ENCODE data around the gene ATP6AP1. TPM values are rescaled to one million over a fixed set of nuclear protein-coding genes. Genes with fewer than 3 reads are reported as not detected.

The ATP6AP1 gene
- total RNA-seq, 2 donors from 2014 or later, result 39.9 to 42.1 TPM

DNA sequence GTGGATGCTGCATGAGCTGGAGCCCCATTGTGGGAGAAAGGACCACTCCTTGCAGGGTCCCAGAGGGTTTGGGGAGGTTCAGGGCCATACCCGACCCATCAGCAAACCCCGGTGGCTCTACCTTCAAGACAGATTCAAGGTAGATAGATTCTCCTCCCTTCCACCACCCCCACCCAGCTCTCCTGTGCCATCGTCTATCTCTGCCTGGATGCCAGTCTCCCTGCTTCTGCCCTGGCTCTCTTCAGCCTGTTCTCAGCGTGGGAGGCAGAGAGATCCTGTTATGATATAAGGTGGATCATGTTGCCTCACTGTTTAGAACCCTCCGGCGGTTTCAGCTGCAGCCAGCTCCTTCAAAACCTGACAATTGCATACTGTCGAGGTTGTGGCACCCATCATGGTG, 45.2 kb downstream of the ATP6AP1 start:
- Mint-ChIP-seq H3K27ac (no peak overlapping the region), H3K4me1 (no peaks in the 10 kb centered on the region), H3K36me3 (ENCODE audit: low read depth) (peaks cover 32% of the 10 kb centered on the region), H3K27me3 (no peaks in the 10 kb centered on the region), H3K4me3 (no peak overlapping the region), H3K9me3 (no peaks in the 10 kb centered on the region)
- ATAC-seq (replicated peaks), result no peak

DNA sequence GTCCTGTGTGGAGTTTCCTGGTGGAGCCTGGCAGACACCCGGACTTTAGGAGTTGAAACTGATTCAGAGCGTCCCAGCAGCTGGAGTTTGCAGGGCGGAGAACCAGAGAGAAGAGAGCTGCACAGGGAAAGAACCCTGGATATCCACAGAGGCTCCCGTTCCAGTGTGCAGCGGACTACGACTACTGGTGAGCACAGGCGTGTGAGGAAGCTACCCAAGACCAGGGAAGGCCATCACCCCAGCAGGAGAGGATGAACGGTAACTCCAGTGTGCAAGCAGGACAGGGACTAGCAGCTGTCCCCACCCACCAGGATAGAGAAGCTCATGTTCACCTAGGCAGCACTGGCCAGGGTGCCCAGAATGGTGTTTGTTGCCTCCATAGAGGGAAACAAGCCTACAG, 48.3 kb downstream of the ATP6AP1 start:
- Mint-ChIP-seq H3K9me3 (no peaks in the 10 kb centered on the region), H3K4me3 (peak overlapping the region; percentile 86), H3K27ac (no peak overlapping the region), H3K4me1 (no peaks in the 10 kb centered on the region), H3K36me3 (ENCODE audit: low read depth) (peaks cover 19% of the 10 kb centered on the region), H3K27me3 (no peaks in the 10 kb centered on the region)
- no peak for ATAC-seq (replicated peaks)

DNA sequence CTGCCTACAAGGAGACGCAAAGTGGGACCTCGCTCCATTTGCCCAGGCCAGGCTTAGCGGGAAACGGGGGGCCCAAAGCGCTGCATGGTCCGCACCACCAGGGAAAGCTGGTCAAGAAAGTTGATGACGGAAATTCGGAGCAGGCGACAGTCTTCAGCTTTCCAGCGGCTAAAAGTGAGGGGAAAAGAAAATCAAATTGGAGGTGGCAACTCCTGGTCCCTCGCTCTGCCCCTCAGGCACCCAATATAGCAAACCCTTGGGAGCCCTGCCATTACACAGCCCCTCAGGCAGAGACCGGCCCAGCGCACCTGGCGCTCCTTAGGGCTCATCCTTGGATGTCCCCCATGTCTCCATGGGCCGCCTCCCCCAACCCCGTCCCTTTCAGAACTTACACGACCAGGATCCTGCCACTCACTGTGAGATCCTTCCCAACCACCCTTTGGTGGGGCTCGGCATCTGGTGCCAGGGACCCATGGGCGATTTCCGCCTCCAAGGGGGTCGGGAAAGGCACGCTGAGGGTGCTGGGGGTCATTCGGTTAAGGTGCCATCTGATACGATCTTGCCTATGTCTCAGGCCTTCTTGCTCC, 49.5 kb downstream of the ATP6AP1 start:
- Mint-ChIP-seq H3K27ac (no peak overlapping the region), H3K36me3 (ENCODE audit: low read depth) (peaks cover 17% of the 10 kb centered on the region), H3K27me3 (no peaks in the 10 kb centered on the region), H3K4me3 (peak overlapping the region; percentile 86), H3K9me3 (no peaks in the 10 kb centered on the region), H3K4me1 (peaks cover 5% of the 10 kb centered on the region)
- ATAC-seq (replicated peaks), result no peak

DNA sequence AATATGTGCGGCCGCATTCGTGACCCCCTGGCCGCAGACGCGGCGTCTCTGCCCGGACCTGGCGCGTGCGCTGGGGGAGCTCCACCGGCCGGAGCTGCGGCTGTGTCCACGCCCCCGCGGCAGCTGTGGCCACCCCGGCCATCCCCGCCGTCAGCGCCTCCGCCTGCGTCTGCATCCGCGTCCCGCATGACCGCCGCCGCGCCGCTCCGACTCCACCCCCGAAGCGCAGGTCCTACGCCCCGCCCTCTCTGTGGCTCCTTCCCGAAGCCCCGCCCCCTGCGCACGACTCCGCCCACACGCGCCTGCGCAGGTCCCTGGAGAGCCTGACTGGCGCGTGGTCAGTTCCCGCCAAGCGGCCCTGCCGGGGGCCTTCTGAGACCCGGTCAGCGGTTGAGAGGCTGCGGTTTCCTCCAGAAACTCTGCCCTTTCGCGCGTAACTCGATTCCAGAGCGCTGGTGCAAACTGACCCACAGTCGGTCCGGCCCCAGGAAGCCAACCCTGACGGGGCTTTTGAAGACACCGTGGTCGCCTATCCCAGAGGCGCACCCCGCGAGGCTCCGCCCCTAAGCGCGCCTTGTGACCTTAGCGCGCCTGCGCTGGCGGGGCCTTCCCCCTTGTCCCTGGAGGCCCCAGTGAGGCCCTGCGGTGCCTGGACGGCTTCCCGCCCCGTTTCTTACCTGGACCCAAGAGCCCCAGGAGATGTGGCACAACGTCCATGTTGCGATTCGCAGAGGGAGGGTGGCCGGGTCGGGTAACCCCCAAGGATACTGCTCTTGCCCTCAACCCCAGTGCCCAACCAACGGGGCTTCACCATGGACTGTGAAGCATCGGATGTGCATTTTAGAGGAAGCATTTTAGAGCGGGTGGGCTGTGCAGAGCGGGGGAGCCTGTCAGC, 50.5 kb downstream of the ATP6AP1 start, which contains the start of gene LAGE3:
Gene LAGE3, minus strand, starts transcription at position 554 of the 895 bp plus-strand sequence. Its CDS starts 366 bp downstream, at position 188.
- peaks cover 5% of the 10 kb centered on the region for H3K4me1 Mint-ChIP-seq
- H3K27me3 Mint-ChIP-seq, result no peaks in the 10 kb centered on the region
- H3K4me3 Mint-ChIP-seq, result peak within 1 kb of the TSS; percentile 86
- H3K27ac Mint-ChIP-seq, result peak within 1 kb of the TSS; percentile 89
- peak; percentile 96 for ATAC-seq (replicated peaks)
- H3K36me3 Mint-ChIP-seq (ENCODE audit: low read depth), result peaks cover 16% of the 10 kb centered on the region
- no peaks in the 10 kb centered on the region for H3K9me3 Mint-ChIP-seq

DNA sequence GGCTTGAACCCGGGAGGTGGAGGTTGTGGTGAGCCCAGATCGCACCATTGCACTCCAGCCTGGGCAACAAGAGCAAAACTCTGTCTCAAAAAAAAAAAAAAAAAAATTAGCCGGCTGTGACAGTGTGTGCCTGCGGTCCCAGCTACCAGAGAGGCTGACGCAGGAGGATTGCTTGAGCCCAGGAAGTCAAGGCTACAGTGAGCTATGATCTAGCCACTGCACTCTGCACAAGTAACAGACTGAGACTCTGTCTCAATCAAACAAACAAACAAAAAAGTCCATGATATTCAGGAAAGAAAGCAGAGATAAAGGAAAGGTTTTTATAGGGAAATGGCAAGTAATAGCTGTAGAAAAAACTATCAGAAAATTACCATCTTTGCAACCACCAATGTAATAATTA, 52.7 kb downstream of the ATP6AP1 start:
- Mint-ChIP-seq H3K4me1 (peaks cover 5% of the 10 kb centered on the region), H3K27ac (no peak overlapping the region), H3K4me3 (no peak overlapping the region), H3K36me3 (ENCODE audit: low read depth) (peaks cover 33% of the 10 kb centered on the region), H3K9me3 (no peaks in the 10 kb centered on the region), H3K27me3 (no peaks in the 10 kb centered on the region)
- ATAC-seq (replicated peaks), result no peak

DNA sequence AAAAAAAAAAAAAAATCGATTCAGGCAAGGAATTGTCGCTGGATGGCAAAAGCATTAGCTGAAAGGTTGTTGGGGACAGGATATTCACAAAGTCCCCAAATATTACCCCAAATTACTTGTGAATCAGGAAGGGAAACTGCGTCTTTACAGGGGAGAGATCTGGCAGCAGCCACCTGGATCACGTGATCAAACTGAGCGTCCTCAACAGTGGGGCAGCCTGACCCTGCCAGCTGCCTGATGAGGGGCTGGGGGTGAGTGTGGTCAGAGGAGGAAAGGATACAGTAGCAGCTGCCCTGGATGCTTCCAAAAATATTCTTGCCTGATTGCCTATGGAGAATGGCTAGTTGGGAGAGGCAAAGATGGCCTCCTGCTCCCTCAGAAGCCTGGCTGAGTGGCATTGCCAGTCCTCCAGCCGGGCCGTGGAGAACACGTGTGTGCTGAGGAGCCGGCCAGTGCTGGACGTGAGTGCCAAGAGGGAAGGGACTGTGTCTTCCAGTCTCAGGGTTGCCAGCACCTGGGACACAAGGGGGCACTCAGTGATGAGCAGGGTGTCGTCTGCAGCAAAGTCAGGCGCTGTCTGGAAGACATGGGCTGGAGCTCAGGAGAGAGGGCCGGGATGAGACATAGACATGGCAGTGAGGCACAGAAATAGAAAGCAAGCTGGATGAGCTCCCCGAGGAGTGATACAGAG, 53.6 kb downstream of the ATP6AP1 start:
- Mint-ChIP-seq H3K36me3 (ENCODE audit: low read depth) (peaks cover 25% of the 10 kb centered on the region), H3K27me3 (no peaks in the 10 kb centered on the region), H3K27ac (no peak overlapping the region), H3K4me3 (no peak overlapping the region), H3K4me1 (peaks cover 5% of the 10 kb centered on the region), H3K9me3 (no peaks in the 10 kb centered on the region)
- no peak for ATAC-seq (replicated peaks)

DNA sequence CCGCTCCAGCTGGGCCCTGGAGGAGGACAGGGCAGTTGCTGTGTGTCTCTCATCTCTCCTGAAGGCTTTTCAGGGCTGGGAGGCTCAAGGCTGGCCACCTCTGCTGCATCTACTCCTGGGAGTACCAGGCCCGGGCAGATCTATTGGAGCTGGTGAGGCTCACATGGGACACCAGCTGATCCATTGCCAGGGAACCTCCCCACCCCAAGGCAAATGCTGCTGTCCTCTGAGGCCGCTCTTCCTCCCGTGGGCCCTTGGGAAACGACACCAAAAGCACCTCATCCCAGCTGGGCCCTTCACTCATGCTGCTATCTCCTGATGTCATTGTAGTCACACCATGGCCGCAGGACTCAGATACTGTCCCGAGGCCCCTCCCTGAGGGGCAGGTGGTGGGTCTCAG, 54.3 kb downstream of the ATP6AP1 start:
- Mint-ChIP-seq H3K4me3 (no peak overlapping the region), H3K9me3 (no peaks in the 10 kb centered on the region), H3K4me1 (peaks cover 5% of the 10 kb centered on the region), H3K27ac (no peak overlapping the region), H3K27me3 (no peaks in the 10 kb centered on the region), H3K36me3 (ENCODE audit: low read depth) (peaks cover 29% of the 10 kb centered on the region)
- ATAC-seq (replicated peaks), result no peak

DNA sequence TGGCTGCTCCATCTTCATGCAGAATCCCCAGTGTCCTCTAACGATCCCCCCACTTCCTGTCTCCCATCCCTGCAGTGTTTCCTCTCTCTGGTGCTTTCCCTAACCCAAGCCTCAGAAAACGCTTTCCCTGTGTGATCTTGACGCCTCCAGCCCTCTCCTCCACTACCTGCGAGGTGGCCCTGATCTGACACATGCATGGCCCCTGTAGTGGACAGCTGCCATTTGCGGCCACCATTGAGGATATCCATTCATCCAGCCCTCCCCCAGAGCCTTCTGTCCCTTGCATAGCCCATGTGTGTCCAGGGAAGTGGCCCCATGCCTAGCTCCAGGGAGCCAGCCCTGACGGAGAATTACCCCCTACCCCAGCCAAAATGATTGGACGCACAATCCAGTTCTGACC, 54.8 kb downstream of the ATP6AP1 start:
- ATAC-seq (replicated peaks), result no peak
- Mint-ChIP-seq H3K4me3 (peak overlapping the region; percentile 33), H3K4me1 (peaks cover 8% of the 10 kb centered on the region), H3K27ac (no peak overlapping the region), H3K27me3 (no peaks in the 10 kb centered on the region), H3K36me3 (ENCODE audit: low read depth) (peaks cover 35% of the 10 kb centered on the region), H3K9me3 (no peaks in the 10 kb centered on the region)

DNA sequence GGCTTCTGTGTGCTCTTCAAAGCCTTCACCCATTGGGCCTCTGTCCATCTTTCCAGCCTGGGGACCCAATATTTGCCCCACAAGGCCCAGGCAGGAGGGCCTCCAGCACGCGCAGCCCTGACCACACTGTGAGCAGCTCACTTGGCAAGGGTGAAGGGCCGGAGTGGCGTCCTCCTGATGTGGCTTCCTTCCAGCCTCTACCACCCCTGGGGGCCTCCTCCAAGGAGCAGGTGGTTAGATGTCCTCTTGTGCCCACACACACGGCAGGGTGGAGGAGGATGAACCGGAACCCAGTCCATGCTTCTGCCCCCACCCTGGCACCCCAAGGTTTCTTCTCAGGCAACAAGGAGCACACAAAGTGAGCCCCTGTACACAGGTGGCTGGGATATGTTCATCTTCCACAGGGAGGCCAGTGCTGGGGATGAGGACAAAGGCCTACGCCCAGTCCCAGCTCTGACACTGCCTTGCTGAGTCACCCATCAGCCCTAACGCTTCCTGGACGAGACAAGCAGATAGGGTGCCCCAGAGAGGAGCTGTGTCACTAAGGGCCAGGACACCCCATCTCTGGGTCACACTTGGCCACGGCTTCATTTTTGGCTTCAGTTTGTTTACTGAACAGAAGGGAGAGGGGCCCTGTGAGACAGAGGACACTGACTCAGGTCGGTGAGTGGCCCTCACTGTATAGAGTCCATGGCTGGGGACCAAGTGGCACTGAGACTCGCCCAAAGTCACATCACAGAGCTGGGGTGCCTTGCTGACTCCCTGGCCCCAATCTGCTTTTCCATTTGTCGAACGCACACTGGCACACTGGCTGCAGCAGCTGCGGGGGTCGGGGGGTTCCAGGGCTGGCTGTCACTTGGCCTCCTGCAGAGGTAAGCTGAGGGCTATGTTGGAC, 56.0 kb downstream of the ATP6AP1 start:
- Mint-ChIP-seq H3K27ac (no peak overlapping the region), H3K4me3 (peak overlapping the region; percentile 66)
- ATAC-seq (replicated peaks), result peak; percentile 61

DNA sequence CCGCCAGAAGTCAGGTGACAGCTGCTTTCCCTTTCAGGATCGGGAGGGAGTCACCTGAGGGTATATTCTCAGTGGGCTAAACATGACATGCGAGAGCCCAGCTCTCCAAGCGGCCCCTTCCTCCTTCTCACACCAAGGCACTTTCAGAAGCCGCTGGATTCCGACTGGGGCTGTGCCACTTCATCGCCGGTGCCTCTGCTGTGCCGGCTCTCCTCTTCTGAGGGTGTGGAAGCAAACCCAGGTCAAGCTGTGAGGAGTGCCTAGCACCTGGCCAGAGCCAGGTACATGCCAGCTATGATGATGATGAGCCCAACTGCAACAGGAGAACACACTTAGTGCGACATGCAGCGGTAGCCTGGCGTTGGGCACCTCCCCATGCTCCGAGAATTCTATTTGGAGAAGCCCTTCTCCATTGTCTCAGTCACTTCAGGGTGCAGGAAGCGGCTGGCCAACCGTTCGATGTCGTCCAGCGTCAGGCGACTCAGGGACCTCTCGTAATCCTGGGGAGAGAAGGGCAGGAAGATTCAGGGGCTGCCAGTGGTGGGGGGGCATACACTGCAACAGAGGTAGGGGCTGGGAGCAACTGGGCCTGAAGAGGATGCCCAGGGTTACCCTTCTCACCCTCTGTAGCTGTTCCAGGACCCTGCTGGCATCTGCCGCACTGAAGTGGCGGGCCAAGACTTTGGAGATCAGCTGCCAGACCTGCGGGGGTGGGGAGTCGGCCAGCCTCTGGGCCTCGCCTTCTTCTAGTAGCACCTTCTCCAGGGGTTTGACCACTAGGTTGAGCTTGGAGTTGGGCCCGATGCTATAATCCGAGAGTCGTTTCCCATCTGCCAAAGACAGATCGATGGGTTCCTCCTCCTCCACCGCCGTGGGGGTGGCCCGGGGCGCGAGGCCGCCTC, 56.9 kb downstream of the ATP6AP1 start:
- no peaks in the 10 kb centered on the region for H3K27me3 Mint-ChIP-seq
- H3K9me3 Mint-ChIP-seq, result no peaks in the 10 kb centered on the region
- no peak overlapping the region for H3K27ac Mint-ChIP-seq

More for the DNA sequence above, 56.0 kb downstream of the ATP6AP1 start:
- peaks cover 35% of the 10 kb centered on the region for H3K36me3 Mint-ChIP-seq (ENCODE audit: low read depth)
- no peaks in the 10 kb centered on the region for H3K9me3 Mint-ChIP-seq
- no peaks in the 10 kb centered on the region for H3K27me3 Mint-ChIP-seq
- H3K4me1 Mint-ChIP-seq, result peaks cover 8% of the 10 kb centered on the region

DNA sequence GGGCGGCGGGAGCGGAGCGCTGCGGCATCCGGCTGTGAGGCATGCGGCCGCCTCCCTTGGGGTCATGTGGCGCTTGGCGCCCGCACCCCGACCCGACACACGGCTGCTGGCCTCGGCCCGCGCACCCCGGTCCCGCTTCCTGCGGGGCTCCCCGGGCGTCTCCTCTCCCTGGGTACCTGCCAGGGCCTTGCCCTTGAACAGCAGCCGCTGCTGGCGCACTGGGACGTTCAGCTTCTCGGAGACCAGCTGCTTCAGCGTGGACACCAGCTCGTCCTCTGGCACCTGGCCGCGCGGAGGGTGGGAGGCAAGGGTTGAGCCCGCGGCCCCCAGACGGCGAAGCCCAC, 57.5 kb downstream of the ATP6AP1 start:
- H3K27me3 Mint-ChIP-seq, result no peaks in the 10 kb centered on the region
- H3K9me3 Mint-ChIP-seq, result no peaks in the 10 kb centered on the region
- H3K4me3 Mint-ChIP-seq, result peak overlapping the region; percentile 66
- peaks cover 35% of the 10 kb centered on the region for H3K36me3 Mint-ChIP-seq (ENCODE audit: low read depth)
- no peak overlapping the region for H3K27ac Mint-ChIP-seq
- no peak for ATAC-seq (replicated peaks)
- peaks cover 8% of the 10 kb centered on the region for H3K4me1 Mint-ChIP-seq

More for the DNA sequence above, 56.9 kb downstream of the ATP6AP1 start:
- peaks cover 8% of the 10 kb centered on the region for H3K4me1 Mint-ChIP-seq
- ATAC-seq (replicated peaks), result no peak
- H3K4me3 Mint-ChIP-seq, result peak overlapping the region; percentile 66
- peaks cover 35% of the 10 kb centered on the region for H3K36me3 Mint-ChIP-seq (ENCODE audit: low read depth)
